ENCODE results near the gene SLC25A2. TPM values are rescaled to one million over a fixed set of nuclear protein-coding genes. Genes with fewer than 3 reads are reported as not detected.
"Not testable (repeated sequence)": the region's sequence is repeated elsewhere in the genome, so short reads cannot be mapped to it uniquely, and the experiment has no call there.

Gene SLC25A2
- total and polyA plus RNA-seq, 8 donors = 0.14 to 0.76 (median 0.23) TPM; not detected in 3

- peak within 1 kb of the TSS; percentile 51 to 74 for H3K4me3 ChIP-seq
- peaks cover 0 to 12% of the 10 kb centered on the region in 2 donors for H3K4me1 ChIP-seq
- no peaks in the 10 kb centered on the region for H3K27me3 ChIP-seq
- H3K27ac ChIP-seq = peak within 1 kb of the TSS; percentile 91 to 98
- TF ChIP-seq, protein P1, sequence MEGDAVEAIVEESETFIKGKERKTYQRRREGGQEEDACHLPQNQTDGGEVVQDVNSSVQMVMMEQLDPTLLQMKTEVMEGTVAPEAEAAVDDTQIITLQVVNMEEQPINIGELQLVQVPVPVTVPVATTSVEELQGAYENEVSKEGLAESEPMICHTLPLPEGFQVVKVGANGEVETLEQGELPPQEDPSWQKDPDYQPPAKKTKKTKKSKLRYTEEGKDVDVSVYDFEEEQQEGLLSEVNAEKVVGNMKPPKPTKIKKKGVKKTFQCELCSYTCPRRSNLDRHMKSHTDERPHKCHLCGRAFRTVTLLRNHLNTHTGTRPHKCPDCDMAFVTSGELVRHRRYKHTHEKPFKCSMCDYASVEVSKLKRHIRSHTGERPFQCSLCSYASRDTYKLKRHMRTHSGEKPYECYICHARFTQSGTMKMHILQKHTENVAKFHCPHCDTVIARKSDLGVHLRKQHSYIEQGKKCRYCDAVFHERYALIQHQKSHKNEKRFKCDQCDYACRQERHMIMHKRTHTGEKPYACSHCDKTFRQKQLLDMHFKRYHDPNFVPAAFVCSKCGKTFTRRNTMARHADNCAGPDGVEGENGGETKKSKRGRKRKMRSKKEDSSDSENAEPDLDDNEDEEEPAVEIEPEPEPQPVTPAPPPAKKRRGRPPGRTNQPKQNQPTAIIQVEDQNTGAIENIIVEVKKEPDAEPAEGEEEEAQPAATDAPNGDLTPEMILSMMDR (IDR thresholded peaks at IDR 0.05) = peak; percentile 58 to 70
- DNase-seq (peak; percentile 93 to 97 (median 96)), ATAC-seq (peak; percentile 99)
- peaks cover 6 to 89% of the 10 kb centered on the region in 2 donors for H3K9me3 ChIP-seq
- peaks cover 0 to 44% of the 10 kb centered on the region in 2 donors for H3K36me3 ChIP-seq
- intact Hi-C loops (cut with DNase I) = no loop called here
These were observed 16.6 kb upstream of the SLC25A2 start, which contains the start of gene TAF7 for GRCh38 chr5:141320225-141321169. Gene TAF7 (minus strand): TSS chr5:141320784. CDS start chr5:141320044, 740 bp downstream.

- H3K27ac ChIP-seq = peak overlapping the region in 1 of 2 donors; percentile 98
- H3K4me3 ChIP-seq = peak overlapping the region; percentile 51 to 74
- intact Hi-C loops (cut with DNase I) = no loop called here
- peaks cover 0 to 12% of the 10 kb centered on the region in 2 donors for H3K4me1 ChIP-seq
- ATAC-seq (no peak), DNase-seq (no peak)
- no peaks in the 10 kb centered on the region for H3K27me3 ChIP-seq
- TF ChIP-seq, protein P1 (IDR thresholded peaks at IDR 0.05) = no peak
- H3K9me3 ChIP-seq = peaks cover 6 to 96% of the 10 kb centered on the region in 2 donors
- H3K36me3 ChIP-seq = peaks cover 0 to 51% of the 10 kb centered on the region in 2 donors
These were observed 15.8 kb upstream of the SLC25A2 start for GRCh38 chr5:141319699-141320098.

GRCh38 chr5:141319202-141319601 lies 15.4 kb upstream of the SLC25A2 start:
- H3K4me3 ChIP-seq = no peak overlapping the region
- no peak for ATAC-seq
- peaks cover 0 to 12% of the 10 kb centered on the region in 2 donors for H3K4me1 ChIP-seq
- peaks cover 0 to 55% of the 10 kb centered on the region in 2 donors for H3K36me3 ChIP-seq
- no peaks in the 10 kb centered on the region for H3K27me3 ChIP-seq
- no peak for DNase-seq
- H3K9me3 ChIP-seq = peaks cover 6 to 97% of the 10 kb centered on the region in 2 donors
- H3K27ac ChIP-seq = no peak overlapping the region
- intact Hi-C loops (cut with DNase I) = no loop called here
- TF ChIP-seq, protein P1 (IDR thresholded peaks at IDR 0.05) = no peak

- intact Hi-C loops (cut with DNase I); H3K27me3 ChIP-seq; DNase-seq; H3K4me3 ChIP-seq; ATAC-seq; H3K27ac ChIP-seq: not testable (repeated sequence)
- H3K4me1 ChIP-seq = peaks cover 0 to 12% of the 10 kb centered on the region in 2 donors
- peaks cover 0 to 72% of the 10 kb centered on the region in 2 donors for H3K36me3 ChIP-seq
- H3K9me3 ChIP-seq = peaks cover 6 to 97% of the 10 kb centered on the region in 2 donors
These were observed 13.1 kb upstream of the SLC25A2 start for GRCh38 chr5:141316963-141317362.

DNA sequence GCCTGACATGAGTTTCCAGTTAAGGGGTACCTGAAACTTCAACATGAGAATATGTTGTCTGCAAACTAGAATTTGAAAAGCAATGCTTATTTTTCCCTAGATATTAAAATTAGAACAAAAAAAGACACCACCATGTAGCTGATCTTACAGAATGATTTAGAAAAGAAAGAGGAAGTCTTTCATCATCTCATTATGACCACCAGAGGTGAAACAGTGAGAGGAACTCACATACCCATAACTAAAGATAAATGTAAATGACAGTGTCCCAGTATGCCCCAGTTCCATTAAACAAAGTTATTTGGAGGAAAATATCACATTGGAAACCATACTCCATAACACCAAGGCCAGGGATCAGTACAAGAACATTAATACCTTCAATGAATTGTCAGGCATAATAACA lies 9.9 kb upstream of the SLC25A2 start:
- DNase-seq (no peak), ATAC-seq (no peak)
- H3K4me1 ChIP-seq = no peaks in the 10 kb centered on the region
- intact Hi-C loops (cut with DNase I) = no loop called here
- H3K27me3 ChIP-seq = no peaks in the 10 kb centered on the region
- H3K9me3 ChIP-seq = peaks cover 5 to 100% of the 10 kb centered on the region in 2 donors
- no peak overlapping the region for H3K4me3 ChIP-seq
- peaks cover 0 to 60% of the 10 kb centered on the region in 2 donors for H3K36me3 ChIP-seq
- TF ChIP-seq, protein P1 (IDR thresholded peaks at IDR 0.05) = no peak
- H3K27ac ChIP-seq = no peak overlapping the region

All from left lung (tissue), 10 donors.